SK-N-SH (cell line): ENCODE measurements around the gene KMT2B. TPM values are rescaled to one million over a fixed set of nuclear protein-coding genes. Genes with fewer than 3 reads are reported as not detected.
"Not testable (repeated sequence)": the region's sequence is repeated elsewhere in the genome, so short reads cannot be mapped to it uniquely, and the experiment has no call there.

Experiments
- CTCF ChIA-PET: fragments of 300-600, 350-600 bp; formaldehyde crosslinking; extraction: SDS; loops from one replicate; lab custom pipeline; 2021; lab: Yijun Ruan, JAX
- POLR2A ChIA-PET: fragments of 350-600 bp; sonication (Branson Sonifier 250); formaldehyde crosslinking; extraction: SDS; loops from one replicate; lab custom pipeline; 2020; ENCODE audit warnings: antibody characterized with exemption, inconsistent platforms; lab: Yijun Ruan, JAX
- DNase-seq: peaks from one replicate; pipeline ENCODE4 v3.0.0; 2012
- H2AFZ ChIP-seq: fragments of 200-600 bp; sonication (generic); 2 replicates; pipeline ENCODE4 v1.8.1; 2016; ENCODE audit warnings: antibody characterized with exemption, mild to moderate bottlenecking, low read depth
- H3F3A ChIP-seq: fragments of 200-600 bp; sonication (generic); replicated peaks from 2 replicates; pipeline ENCODE3; 2016; ENCODE audit warnings: antibody characterized with exemption, mild to moderate bottlenecking; ENCODE audit not compliant: insufficient read depth
- H3K27ac ChIP-seq, 2 experiments: fragments of 200-500 bp in 1 of 2; fragments of 200-600 bp in 1 of 2; sonication (Bioruptor generic) in 1 of 2; sonication (generic), shearing (Covaris generic) in 1 of 2; 2 replicates each; pipeline versions ENCODE4 v1.5.1 to v1.6.1; 2014 to 2016; ENCODE audit warnings: low read depth in 2 of 2, inconsistent platforms in 1 of 2, low read length in 1 of 2, mild to moderate bottlenecking in 1 of 2, mixed read lengths in 1 of 2
- H3K27me3 ChIP-seq: fragments of 200-600 bp; sonication (generic), shearing (Covaris generic); 2 replicates; pipeline ENCODE4 v1.6.1; 2016; ENCODE audit warnings: mixed run types; ENCODE audit not compliant: insufficient read depth
- H3K36me3 ChIP-seq, 2 experiments: fragments of 200-500 bp in 1 of 2; fragments of 200-600 bp in 1 of 2; sonication (Bioruptor generic) in 1 of 2; sonication (generic) in 1 of 2; replicated peaks in 1 of 2; 2 replicates each; pipeline versions ENCODE3 to v1.5.1; 2014 to 2016; ENCODE audit warnings: low read length in 1 of 2, mild to moderate bottlenecking in 1 of 2; ENCODE audit not compliant: insufficient read depth in 2 of 2, control insufficient read depth in 1 of 2
- H3K4me1 ChIP-seq, 2 experiments: fragments of 200-500 bp in 1 of 2; fragments of 200-600 bp in 1 of 2; sonication (Bioruptor generic) in 1 of 2; sonication (generic), shearing (Covaris generic) in 1 of 2; 2 replicates each; pipeline versions ENCODE4 v1.5.1 to v1.6.1; 2014 to 2016; ENCODE audit warnings: low read depth in 1 of 2, low read length in 1 of 2, mixed run types in 1 of 2; ENCODE audit not compliant: insufficient read depth in 2 of 2, control insufficient read depth in 1 of 2
- H3K4me2 ChIP-seq: fragments of 200-600 bp; sonication (generic), shearing (Covaris generic); 2 replicates; pipeline ENCODE4 v1.6.1; 2017; ENCODE audit warnings: mixed run types
- H3K4me3 ChIP-seq, 2 experiments: fragments of 200-500 bp in 1 of 2; fragments of 200-600 bp in 1 of 2; sonication (Bioruptor generic) in 1 of 2; sonication (generic), shearing (Covaris generic) in 1 of 2; 2 replicates each; pipeline versions ENCODE4 v1.5.1 to v1.8.1; 2014 to 2016; ENCODE audit warnings: low read depth in 2 of 2, inconsistent platforms in 1 of 2, low read length in 1 of 2, mild to moderate bottlenecking in 1 of 2, mixed read lengths in 1 of 2, moderate library complexity in 1 of 2
- H3K79me2 ChIP-seq: fragments of 200-600 bp; sonication (generic); 2 replicates; pipeline ENCODE4 v1.8.1; 2017; ENCODE audit warnings: mild to moderate bottlenecking; ENCODE audit not compliant: insufficient read depth
- H3K9ac ChIP-seq: fragments of 200-600 bp; sonication (generic); 2 replicates; pipeline ENCODE4 v1.6.1; 2017; ENCODE audit warnings: mixed run types
- H3K9me2 ChIP-seq: fragments of 200-600 bp; sonication (generic); 2 replicates; pipeline ENCODE4 v1.6.1; 2017; ENCODE audit warnings: mixed run types
- H3K9me3 ChIP-seq: fragments of 200-600 bp; sonication (generic); 2 replicates; pipeline ENCODE4 v1.6.1; 2017; ENCODE audit warnings: mixed run types, mild to moderate bottlenecking, moderate library complexity
- H4K20me1 ChIP-seq: fragments of 200-600 bp; sonication (generic); 2 replicates; pipeline ENCODE4 v1.6.1; 2017; ENCODE audit warnings: mild to moderate bottlenecking, mixed run types; ENCODE audit not compliant: insufficient read depth
- EP300 ChIP-seq, 2 experiments: IDR thresholded peaks; 2 replicates each; pipeline versions ENCODE4 v1.4.0 to v1.6.1; 2012; ENCODE audit warnings: borderline replicate concordance in 1 of 2, low read depth in 1 of 2, low read length in 1 of 2
- FOXJ3 ChIP-seq: sonication (generic); formaldehyde crosslinking; IDR thresholded peaks from 2 replicates; pipeline ENCODE4 v1.5.1; 2020; ENCODE audit warnings: mild to moderate bottlenecking, missing genetic modification reagents
- MEF2A ChIP-seq: IDR thresholded peaks from 2 replicates; pipeline ENCODE4 v1.4.0; 2012; ENCODE audit warnings: low read depth, borderline replicate concordance
- POLR2AphosphoS5 ChIP-seq: IDR thresholded peaks from 2 replicates; pipeline ENCODE4 v1.6.1; 2012; ENCODE audit warnings: low read depth, low read length
- SIN3A ChIP-seq: IDR thresholded peaks from 2 replicates; pipeline ENCODE4 v1.6.1; 2012; ENCODE audit warnings: low read depth, mild to moderate bottlenecking, low read length, moderate library complexity, borderline replicate concordance
- TAF1 ChIP-seq: IDR thresholded peaks from 2 replicates; pipeline ENCODE4 v1.6.1; 2012; ENCODE audit warnings: low read depth, mild to moderate bottlenecking, low read length, moderate library complexity, borderline replicate concordance
- USF2 ChIP-seq: fragments of 150-350 bp; IDR thresholded peaks from 2 replicates; pipeline ENCODE4 v1.6.1; 2017; ENCODE audit warnings: antibody characterized with exemption, low read length, low read depth, borderline replicate concordance
- WGBS: methylation state at CpG from one replicate; pipeline ENCODE4 v1.1.6; 2017; ENCODE audit warnings: low lambda C conversion rate; 5-methylcytosine and 5-hydroxymethylcytosine counted together
- polyA plus RNA-seq, 3 experiments: library from polyadenylated mRNA; depleted of rRNA; stranded (reverse); fragments of >200 nt; gene quantifications; 2 replicates each; pipeline ENCODE4 v1.2.3, GENCODE V29; 2012

The KMT2B gene
- polyA plus RNA-seq, 1 of the 3 experiments (the other 2 are of a cell fraction), result 29.2 TPM

DNA sequence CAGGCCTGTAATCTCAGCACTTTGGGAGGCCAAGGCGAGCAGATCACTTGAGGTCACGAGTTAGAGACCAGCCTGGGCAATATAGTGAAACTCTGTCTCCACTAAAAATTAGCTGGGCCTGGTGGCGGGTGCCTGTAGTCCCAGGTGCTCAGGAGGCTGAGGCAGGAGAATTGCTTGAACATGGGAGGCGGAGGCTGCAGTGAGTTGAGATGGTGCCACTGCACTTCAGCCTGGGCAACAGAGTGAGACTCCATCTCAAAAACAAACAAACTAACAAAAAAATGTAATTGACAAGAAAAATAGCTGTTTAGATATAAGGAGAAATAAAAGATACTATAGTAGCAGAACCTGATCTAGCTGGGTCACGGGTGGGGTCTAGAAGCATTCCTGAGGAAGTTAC is 54.6 kb downstream of the KMT2B start:
- whole genome bisulfite sequencing, result 96% methylated on average over 5 of the region's 5 CpGs
- H3K4me1 ChIP-seq, result peaks cover 0 to 12% of the 10 kb centered on the region in 2 experiments; a peak in 2 of 4 replicates
- H3K4me2 ChIP-seq, H3K9ac ChIP-seq, DNase-seq, H3K9me3 ChIP-seq, H3K4me3 ChIP-seq, H3K36me3 ChIP-seq, H3K9me2 ChIP-seq, H3K27me3 ChIP-seq, H3F3A ChIP-seq, H3K27ac ChIP-seq, H4K20me1 ChIP-seq: not testable (repeated sequence)
- POLR2A ChIA-PET, result interaction anchor here (1.2 to 1.3 kb wide), 2 partner anchors 7 to 32 kb away, joined by 3 to 4 read pairs; no protein-coding TSS in a partner anchor
- CTCF ChIA-PET, result interaction anchor here (1.0 to 1.6 kb wide), 2 partner anchors 12 to 25 kb away, joined by 3 read pairs; partner anchors contain the start of gene LIN37
- TF ChIP-seq POLR2AphosphoS5, result 0 out of 2 replicates have a peak, but pooled peaks have one; percentile 3
- TF ChIP-seq, all 33 proteins: peak for 1; not testable (repeated sequence) for 32
- H2AFZ ChIP-seq, result not testable (repeated sequence)
- peaks cover 13% of the 10 kb centered on the region; the same call in 1 of the 2 replicates for H3K79me2 ChIP-seq

- Histone ChIP-seq H3K4me3 (no peak overlapping the region), H3K27ac (no peak overlapping the region), H3F3A (peaks cover 8% of the 10 kb centered on the region), H3K27me3 (no peaks in the 10 kb centered on the region), H3K4me2 (no peak overlapping the region), H4K20me1 (no peaks in the 10 kb centered on the region), H3K9me3 (no peaks in the 10 kb centered on the region), H3K36me3 (peaks cover 0 to 1% of the 10 kb centered on the region in 2 experiments), H3K79me2 (peaks cover 13% of the 10 kb centered on the region; the same call in 1 of the 2 replicates), H3K4me1 (peaks cover 0 to 12% of the 10 kb centered on the region in 2 experiments; a peak in 2 of 4 replicates), H2AFZ (no peak overlapping the region), H3K9me2 (no peaks in the 10 kb centered on the region), H3K9ac (no peak overlapping the region)
- WGBS, result 30% methylated on average over 9 of the region's 9 CpGs
- TF ChIP-seq FOXJ3 (CRISPR knock-in tag) (no peak), MEF2A (no peak), EP300 (IDR thresholded peaks at IDR 0.05; ENCODE audit: borderline replicate concordance in 1 of 2, low read depth in 1 of 2, low read length in 1 of 2) (no peak), SIN3A (no peak), USF2 (no peak), TAF1 (no peak)
- ChIA-PET CTCF (interaction anchor here (1.0 to 1.6 kb wide), 2 partner anchors 13 to 25 kb away, joined by 3 read pairs; partner anchors contain the start of gene LIN37), POLR2A (interaction anchor here (0.7 to 1.3 kb wide), 3 partner anchors 8 to 275 kb away, joined by 3 to 4 read pairs (median 3); no protein-coding TSS in a partner anchor)
- no peak for DNase-seq
These were observed 55.4 kb downstream of the KMT2B start for GRCh38 chr19:35773020-35773806.
